GM12878 (cell line): ENCODE measurements around the gene NEU4. TPM values are rescaled to one million over a fixed set of nuclear protein-coding genes. Genes with fewer than 3 reads are reported as not detected.

Experiments
- BACH1 ChIP-seq: fragments of 450-650 bp; IDR thresholded peaks from 2 replicates; pipeline ENCODE4 v1.6.1; 2017; ENCODE audit warnings: mild to moderate bottlenecking, borderline replicate concordance
- CBFB ChIP-seq: IDR thresholded peaks from 2 replicates; pipeline ENCODE4 v1.6.1; 2016; ENCODE audit warnings: antibody characterized with exemption, low read depth
- FOXK2 ChIP-seq: fragments of 450-650 bp; IDR thresholded peaks from 2 replicates; pipeline ENCODE4 v1.6.1; 2017; ENCODE audit warnings: mild to moderate bottlenecking, moderate library complexity
- MTA3 ChIP-seq: IDR thresholded peaks from 2 replicates; pipeline ENCODE4 v1.6.1; 2012; ENCODE audit warnings: low read length, inconsistent platforms, borderline replicate concordance
- MXI1 ChIP-seq: fragments of 150-350 bp; IDR thresholded peaks from 2 replicates; pipeline ENCODE4 v1.6.1; 2011; ENCODE audit warnings: low read depth, mild to moderate bottlenecking, inconsistent platforms, low read length, improper control_type of control experiment
- NR2C2 ChIP-seq: IDR thresholded peaks from 2 replicates; pipeline ENCODE4 v1.6.1; 2011; ENCODE audit warnings: borderline replicate concordance, low read depth; ENCODE audit not compliant: control insufficient read depth, insufficient read length
- NR2F1 ChIP-seq: fragments of 450-650 bp; conservative IDR thresholded peaks from 2 replicates; pipeline ENCODE4 v1.6.1; 2017; ENCODE audit warnings: mild to moderate bottlenecking
- POLR2AphosphoS2 ChIP-seq: IDR thresholded peaks from 2 replicates; pipeline ENCODE4 v1.6.1; 2011; ENCODE audit warnings: low read depth, mild to moderate bottlenecking, low read length, improper control_type of control experiment, moderate library complexity
- RAD21 ChIP-seq: IDR thresholded peaks from 2 replicates; pipeline ENCODE4 v1.6.1; 2011; ENCODE audit warnings: mild to moderate bottlenecking, low read depth, low read length, moderate library complexity; ENCODE audit not compliant: insufficient read depth
- SIX5 ChIP-seq: IDR thresholded peaks from 2 replicates; pipeline ENCODE4 v1.6.1; 2011; ENCODE audit warnings: mild to moderate bottlenecking, low read depth, low read length, moderate library complexity; ENCODE audit not compliant: severe bottlenecking
- SPI1 ChIP-seq: IDR thresholded peaks from 2 replicates; pipeline ENCODE4 v1.6.1; 2011; ENCODE audit warnings: low read depth, mild to moderate bottlenecking, low read length, moderate library complexity, borderline replicate concordance; ENCODE audit not compliant: insufficient read depth
- STAT3 ChIP-seq: IDR thresholded peaks from 2 replicates; pipeline ENCODE4 v1.6.1; 2011; ENCODE audit warnings: low read depth, low read length, improper control_type of control experiment
- TCF12 ChIP-seq: IDR thresholded peaks from 2 replicates; pipeline ENCODE4 v1.6.1; 2011; ENCODE audit warnings: low read depth, mild to moderate bottlenecking, low read length
- TCF7 ChIP-seq: IDR thresholded peaks from 2 replicates; pipeline ENCODE4 v1.6.1; 2014; ENCODE audit warnings: antibody characterized with exemption, borderline replicate concordance
- YY1 ChIP-seq: IDR thresholded peaks from 2 replicates; pipeline ENCODE4 v1.6.1; 2011; ENCODE audit warnings: low read depth, mild to moderate bottlenecking, low read length
- polyA plus RNA-seq, 11 experiments: library from polyadenylated mRNA; depleted of rRNA in 4 of 11; unstranded in 6 of 11; stranded (reverse) in 5 of 11; fragments of >200 nt; fragmentation: Nextera tagmentation in 4 of 11; fragmentation: Illumina TruSeq in 1 of 11; extraction: Ambion mirVana in 4 of 11; extraction: Trizol in 1 of 11; gene quantifications; 1 replicate in 1 of 11; 2 replicates in 10 of 11; pipeline versions ENCODE4 v1.2.1 to v1.2.3, GENCODE V29; 2011 to 2016; ENCODE audit warnings: inconsistent platforms in 2 of 11, missing spikeins in 2 of 11, low read depth in 1 of 11
- total RNA-seq, 4 experiments: library from RNA; depleted of rRNA in 3 of 4; stranded (reverse); fragments of >200 nt in 3 of 4; fragmentation: Illumina TruSeq in 1 of 4; extraction: Trizol in 1 of 4; gene quantifications; 2 replicates each; pipeline versions ENCODE4 v1.2.1 to v1.2.3, GENCODE V29; 2013 to 2021
- TF ChIP-seq, protein P1 (sequence below): IDR thresholded peaks from 2 replicates; pipeline ENCODE4 v1.6.1; 2012; ENCODE audit warnings: improper control_type of control experiment, low read depth, low read length; ENCODE audit not compliant: insufficient replicate concordance
- TF ChIP-seq, protein P2 (sequence below): IDR thresholded peaks from 2 replicates; pipeline ENCODE4 v1.6.1; 2012; ENCODE audit warnings: low read depth, low read length, improper control_type of control experiment
- TF ChIP-seq, protein P3 (sequence below), 3 experiments: IDR thresholded peaks in 2 of 3; conservative IDR thresholded peaks in 1 of 3; 2 replicates each; pipeline ENCODE4 v1.5.1; 2011; ENCODE audit warnings: low read depth in 3 of 3, low read length in 3 of 3, mild to moderate bottlenecking in 3 of 3, control low read depth in 2 of 3, moderate library complexity in 2 of 3, inconsistent platforms in 1 of 3, mixed read lengths in 1 of 3; ENCODE audit not compliant: control insufficient read depth in 2 of 3, insufficient read depth in 1 of 3; ENCODE audit errors: extremely low read depth in 1 of 3
- TF ChIP-seq, protein P4 (sequence below): fragments of 450-650 bp; IDR thresholded peaks from 2 replicates; pipeline ENCODE4 v1.6.1; 2016; ENCODE audit warnings: mild to moderate bottlenecking

Gene NEU4
- total and polyA plus RNA-seq, 10 of the 15 experiments (the other 5 are each of a cell fraction or from before 2014, with no cell fraction given) = 0.01 to 0.28 (median 0.14) TPM; not detected in 5

DNA sequence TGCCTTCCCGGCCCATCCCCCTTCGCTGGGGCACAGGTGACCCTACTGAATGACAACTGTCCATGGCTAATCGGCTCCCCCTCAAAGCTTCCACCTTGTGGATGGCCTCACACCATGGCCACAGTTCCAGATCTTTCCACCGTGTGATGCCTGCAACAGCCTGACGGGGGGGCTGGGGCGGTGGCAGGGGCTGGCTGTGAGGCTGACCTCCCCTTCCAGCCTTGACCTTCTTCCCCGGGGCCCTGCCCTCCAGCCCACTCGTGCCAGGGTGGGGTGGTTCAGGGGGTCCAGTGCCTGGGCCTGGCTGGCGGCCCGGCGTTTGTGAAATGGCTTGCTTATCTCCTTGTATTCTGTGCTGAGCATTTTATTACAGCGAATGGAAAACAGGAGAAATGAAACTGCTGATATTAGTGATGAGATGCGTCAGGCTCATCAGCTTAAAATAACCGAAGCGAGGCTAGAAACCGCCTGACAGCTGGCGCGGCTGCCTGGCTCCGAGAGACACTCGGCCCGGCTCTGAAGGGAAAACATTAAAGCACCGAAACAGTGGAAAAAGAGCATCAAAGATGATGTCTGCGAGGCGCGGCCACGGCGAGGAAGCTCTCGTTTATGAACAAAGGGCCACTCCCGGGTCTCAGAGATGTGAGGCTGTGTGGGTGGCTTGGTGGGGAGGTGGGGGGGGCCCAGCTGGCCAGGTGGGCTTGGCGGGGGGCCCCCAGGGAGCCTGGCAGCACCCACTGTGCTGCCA is 50.6 kb downstream of the NEU4 start (continued):
- TF ChIP-seq, protein P1, sequence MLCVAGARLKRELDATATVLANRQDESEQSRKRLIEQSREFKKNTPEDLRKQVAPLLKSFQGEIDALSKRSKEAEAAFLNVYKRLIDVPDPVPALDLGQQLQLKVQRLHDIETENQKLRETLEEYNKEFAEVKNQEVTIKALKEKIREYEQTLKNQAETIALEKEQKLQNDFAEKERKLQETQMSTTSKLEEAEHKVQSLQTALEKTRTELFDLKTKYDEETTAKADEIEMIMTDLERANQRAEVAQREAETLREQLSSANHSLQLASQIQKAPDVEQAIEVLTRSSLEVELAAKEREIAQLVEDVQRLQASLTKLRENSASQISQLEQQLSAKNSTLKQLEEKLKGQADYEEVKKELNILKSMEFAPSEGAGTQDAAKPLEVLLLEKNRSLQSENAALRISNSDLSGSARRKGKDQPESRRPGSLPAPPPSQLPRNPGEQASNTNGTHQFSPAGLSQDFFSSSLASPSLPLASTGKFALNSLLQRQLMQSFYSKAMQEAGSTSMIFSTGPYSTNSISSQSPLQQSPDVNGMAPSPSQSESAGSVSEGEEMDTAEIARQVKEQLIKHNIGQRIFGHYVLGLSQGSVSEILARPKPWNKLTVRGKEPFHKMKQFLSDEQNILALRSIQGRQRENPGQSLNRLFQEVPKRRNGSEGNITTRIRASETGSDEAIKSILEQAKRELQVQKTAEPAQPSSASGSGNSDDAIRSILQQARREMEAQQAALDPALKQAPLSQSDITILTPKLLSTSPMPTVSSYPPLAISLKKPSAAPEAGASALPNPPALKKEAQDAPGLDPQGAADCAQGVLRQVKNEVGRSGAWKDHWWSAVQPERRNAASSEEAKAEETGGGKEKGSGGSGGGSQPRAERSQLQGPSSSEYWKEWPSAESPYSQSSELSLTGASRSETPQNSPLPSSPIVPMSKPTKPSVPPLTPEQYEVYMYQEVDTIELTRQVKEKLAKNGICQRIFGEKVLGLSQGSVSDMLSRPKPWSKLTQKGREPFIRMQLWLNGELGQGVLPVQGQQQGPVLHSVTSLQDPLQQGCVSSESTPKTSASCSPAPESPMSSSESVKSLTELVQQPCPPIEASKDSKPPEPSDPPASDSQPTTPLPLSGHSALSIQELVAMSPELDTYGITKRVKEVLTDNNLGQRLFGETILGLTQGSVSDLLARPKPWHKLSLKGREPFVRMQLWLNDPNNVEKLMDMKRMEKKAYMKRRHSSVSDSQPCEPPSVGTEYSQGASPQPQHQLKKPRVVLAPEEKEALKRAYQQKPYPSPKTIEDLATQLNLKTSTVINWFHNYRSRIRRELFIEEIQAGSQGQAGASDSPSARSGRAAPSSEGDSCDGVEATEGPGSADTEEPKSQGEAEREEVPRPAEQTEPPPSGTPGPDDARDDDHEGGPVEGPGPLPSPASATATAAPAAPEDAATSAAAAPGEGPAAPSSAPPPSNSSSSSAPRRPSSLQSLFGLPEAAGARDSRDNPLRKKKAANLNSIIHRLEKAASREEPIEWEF = no peak
- TF ChIP-seq FOXK2 (no peak), NR2F1 (peak; percentile 93), CBFB (no peak; the same call in 1 of the 2 replicates), BACH1 (0 out of 2 replicates have a peak, but pooled peaks have one; percentile 18), TCF7 (no peak), YY1 (peak; percentile 52; the same call in 1 of the 2 replicates), SPI1 (peak; percentile 73; the same call in 1 of the 2 replicates), SIX5 (no peak), TCF12 (peak; percentile 95), MXI1 (no peak), MTA3 (no peak; the same call in 1 of the 2 replicates), STAT3 (no peak), NR2C2 (no peak), RAD21 (no peak), POLR2AphosphoS2 (no peak)
- TF ChIP-seq, protein P2, sequence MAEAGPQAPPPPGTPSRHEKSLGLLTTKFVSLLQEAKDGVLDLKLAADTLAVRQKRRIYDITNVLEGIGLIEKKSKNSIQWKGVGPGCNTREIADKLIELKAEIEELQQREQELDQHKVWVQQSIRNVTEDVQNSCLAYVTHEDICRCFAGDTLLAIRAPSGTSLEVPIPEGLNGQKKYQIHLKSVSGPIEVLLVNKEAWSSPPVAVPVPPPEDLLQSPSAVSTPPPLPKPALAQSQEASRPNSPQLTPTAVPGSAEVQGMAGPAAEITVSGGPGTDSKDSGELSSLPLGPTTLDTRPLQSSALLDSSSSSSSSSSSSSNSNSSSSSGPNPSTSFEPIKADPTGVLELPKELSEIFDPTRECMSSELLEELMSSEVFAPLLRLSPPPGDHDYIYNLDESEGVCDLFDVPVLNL = no peak
- TF ChIP-seq, protein P3, sequence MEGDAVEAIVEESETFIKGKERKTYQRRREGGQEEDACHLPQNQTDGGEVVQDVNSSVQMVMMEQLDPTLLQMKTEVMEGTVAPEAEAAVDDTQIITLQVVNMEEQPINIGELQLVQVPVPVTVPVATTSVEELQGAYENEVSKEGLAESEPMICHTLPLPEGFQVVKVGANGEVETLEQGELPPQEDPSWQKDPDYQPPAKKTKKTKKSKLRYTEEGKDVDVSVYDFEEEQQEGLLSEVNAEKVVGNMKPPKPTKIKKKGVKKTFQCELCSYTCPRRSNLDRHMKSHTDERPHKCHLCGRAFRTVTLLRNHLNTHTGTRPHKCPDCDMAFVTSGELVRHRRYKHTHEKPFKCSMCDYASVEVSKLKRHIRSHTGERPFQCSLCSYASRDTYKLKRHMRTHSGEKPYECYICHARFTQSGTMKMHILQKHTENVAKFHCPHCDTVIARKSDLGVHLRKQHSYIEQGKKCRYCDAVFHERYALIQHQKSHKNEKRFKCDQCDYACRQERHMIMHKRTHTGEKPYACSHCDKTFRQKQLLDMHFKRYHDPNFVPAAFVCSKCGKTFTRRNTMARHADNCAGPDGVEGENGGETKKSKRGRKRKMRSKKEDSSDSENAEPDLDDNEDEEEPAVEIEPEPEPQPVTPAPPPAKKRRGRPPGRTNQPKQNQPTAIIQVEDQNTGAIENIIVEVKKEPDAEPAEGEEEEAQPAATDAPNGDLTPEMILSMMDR (IDR thresholded peaks at IDR 0.05 in 2 of 3, conservative IDR thresholded peaks at IDR 0.05 in 1 of 3; ENCODE audit: control insufficient read depth in 2 of 3, extremely low read depth in 1 of 3, insufficient read depth in 1 of 3, low read depth in 3 of 3, low read length in 3 of 3) = peak; percentile 22 to 56 (median 47)
- TF ChIP-seq, protein P4, sequence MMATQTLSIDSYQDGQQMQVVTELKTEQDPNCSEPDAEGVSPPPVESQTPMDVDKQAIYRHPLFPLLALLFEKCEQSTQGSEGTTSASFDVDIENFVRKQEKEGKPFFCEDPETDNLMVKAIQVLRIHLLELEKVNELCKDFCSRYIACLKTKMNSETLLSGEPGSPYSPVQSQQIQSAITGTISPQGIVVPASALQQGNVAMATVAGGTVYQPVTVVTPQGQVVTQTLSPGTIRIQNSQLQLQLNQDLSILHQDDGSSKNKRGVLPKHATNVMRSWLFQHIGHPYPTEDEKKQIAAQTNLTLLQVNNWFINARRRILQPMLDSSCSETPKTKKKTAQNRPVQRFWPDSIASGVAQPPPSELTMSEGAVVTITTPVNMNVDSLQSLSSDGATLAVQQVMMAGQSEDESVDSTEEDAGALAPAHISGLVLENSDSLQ = peak; percentile 29; the same call in 1 of the 2 replicates
